ENCODE results near the gene PITX3. TPM values are rescaled to one million over a fixed set of nuclear protein-coding genes. Genes with fewer than 3 reads are reported as not detected.

PITX3 gene
- total and polyA plus RNA-seq, 9 of the 15 experiments (the other 6 are each of a cell fraction or from before 2014, with no cell fraction given) = 0.30 to 0.98 (median 0.95) TPM; not detected in 6

DNA sequence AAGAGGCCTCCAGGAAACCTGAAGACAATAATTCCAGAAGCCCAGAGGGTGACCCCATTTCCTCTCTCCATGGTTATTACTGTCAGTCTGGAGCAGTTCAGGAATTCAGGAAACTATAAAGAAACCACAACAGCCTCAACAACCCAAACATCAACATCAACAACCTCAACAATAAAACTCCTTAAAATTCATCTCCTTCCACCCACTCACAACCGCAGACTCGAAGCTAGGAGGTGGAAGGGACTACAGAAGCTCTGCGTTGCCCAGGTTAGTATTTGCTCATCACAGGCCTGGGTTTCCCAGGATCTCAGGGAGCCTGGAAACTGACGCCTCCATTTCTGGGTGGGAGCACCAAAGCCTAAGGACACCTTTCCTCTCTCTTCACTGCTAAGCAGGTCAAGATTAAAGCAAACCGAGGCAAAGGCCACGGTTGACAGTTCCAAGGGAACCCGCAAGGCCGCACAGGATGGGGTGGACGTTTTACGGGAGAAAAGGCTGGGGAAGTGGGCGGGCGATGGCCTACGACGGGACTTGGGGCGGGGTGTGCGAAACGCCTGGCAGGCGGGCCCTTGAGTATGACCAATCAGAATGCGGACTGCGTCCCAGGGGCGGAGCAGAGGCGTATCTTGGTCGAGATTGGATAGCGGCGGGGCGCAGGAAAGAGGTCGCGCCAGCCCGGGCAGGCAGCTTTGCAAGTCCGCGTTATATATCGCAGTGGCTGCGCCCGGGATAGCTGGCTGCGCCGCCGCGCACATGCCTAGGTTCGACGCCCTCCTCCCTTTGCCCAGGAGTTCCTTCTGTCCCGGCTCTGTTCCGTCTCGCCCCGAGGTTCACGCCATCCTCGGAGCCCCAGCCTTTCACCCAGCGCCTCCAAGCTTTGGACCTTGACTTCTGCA, 15.4 kb downstream of the PITX3 start, which contains the start of gene ELOVL3 (continued):
- TF ChIP-seq NONO (IDR thresholded peaks at IDR 0.05; ENCODE audit: low read depth in 2 of 2, low read length in 1 of 2) (no peak), LARP7 (IDR thresholded peaks at IDR 0.05) (no peak), STAG1 (CRISPR knock-in tag; IDR thresholded peaks at IDR 0.05; ENCODE audit: borderline replicate concordance) (no peak), EHMT2 (IDR thresholded peaks at IDR 0.05) (no peak), ZSCAN29 (IDR thresholded peaks at IDR 0.05) (no peak), FOXK2 (conservative IDR thresholded peaks at IDR 0.05 in 1 of 2, IDR thresholded peaks at IDR 0.05 in 1 of 2; ENCODE audit: low read depth in 2 of 2) (no peak), ZNF197 (CRISPR knock-in tag; IDR thresholded peaks at IDR 0.05; ENCODE audit: low read depth) (no peak), ZBTB1 (CRISPR knock-in tag; IDR thresholded peaks at IDR 0.05; ENCODE audit: borderline replicate concordance, low read depth) (no peak), L3MBTL2 (IDR thresholded peaks at IDR 0.05) (peak; percentile 100), ZNF146 (CRISPR knock-in tag; IDR thresholded peaks at IDR 0.05; ENCODE audit: unreplicated experiment) (no peak), SREBF2 (CRISPR knock-in tag; IDR thresholded peaks at IDR 0.05) (peak; percentile 93; the same call in 1 of the 2 replicates), RBBP5 (IDR thresholded peaks at IDR 0.05; ENCODE audit: borderline replicate concordance, insufficient read depth, low read length, poor library complexity, severe bottlenecking) (peak; percentile 50), HDAC1 (IDR thresholded peaks at IDR 0.05) (no peak), KHSRP (IDR thresholded peaks at IDR 0.05) (no peak), ZNF583 (CRISPR knock-in tag; IDR thresholded peaks at IDR 0.05) (no peak), MEF2A (IDR thresholded peaks at IDR 0.05; ENCODE audit: control insufficient read depth, low read depth, low read length) (no peak)
- TF ChIP-seq, protein P1, sequence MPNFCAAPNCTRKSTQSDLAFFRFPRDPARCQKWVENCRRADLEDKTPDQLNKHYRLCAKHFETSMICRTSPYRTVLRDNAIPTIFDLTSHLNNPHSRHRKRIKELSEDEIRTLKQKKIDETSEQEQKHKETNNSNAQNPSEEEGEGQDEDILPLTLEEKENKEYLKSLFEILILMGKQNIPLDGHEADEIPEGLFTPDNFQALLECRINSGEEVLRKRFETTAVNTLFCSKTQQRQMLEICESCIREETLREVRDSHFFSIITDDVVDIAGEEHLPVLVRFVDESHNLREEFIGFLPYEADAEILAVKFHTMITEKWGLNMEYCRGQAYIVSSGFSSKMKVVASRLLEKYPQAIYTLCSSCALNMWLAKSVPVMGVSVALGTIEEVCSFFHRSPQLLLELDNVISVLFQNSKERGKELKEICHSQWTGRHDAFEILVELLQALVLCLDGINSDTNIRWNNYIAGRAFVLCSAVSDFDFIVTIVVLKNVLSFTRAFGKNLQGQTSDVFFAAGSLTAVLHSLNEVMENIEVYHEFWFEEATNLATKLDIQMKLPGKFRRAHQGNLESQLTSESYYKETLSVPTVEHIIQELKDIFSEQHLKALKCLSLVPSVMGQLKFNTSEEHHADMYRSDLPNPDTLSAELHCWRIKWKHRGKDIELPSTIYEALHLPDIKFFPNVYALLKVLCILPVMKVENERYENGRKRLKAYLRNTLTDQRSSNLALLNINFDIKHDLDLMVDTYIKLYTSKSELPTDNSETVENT (CRISPR knock-in tag; IDR thresholded peaks at IDR 0.05) = no peak
- TF ChIP-seq, protein P2, sequence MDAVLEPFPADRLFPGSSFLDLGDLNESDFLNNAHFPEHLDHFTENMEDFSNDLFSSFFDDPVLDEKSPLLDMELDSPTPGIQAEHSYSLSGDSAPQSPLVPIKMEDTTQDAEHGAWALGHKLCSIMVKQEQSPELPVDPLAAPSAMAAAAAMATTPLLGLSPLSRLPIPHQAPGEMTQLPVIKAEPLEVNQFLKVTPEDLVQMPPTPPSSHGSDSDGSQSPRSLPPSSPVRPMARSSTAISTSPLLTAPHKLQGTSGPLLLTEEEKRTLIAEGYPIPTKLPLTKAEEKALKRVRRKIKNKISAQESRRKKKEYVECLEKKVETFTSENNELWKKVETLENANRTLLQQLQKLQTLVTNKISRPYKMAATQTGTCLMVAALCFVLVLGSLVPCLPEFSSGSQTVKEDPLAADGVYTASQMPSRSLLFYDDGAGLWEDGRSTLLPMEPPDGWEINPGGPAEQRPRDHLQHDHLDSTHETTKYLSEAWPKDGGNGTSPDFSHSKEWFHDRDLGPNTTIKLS (IDR thresholded peaks at IDR 0.05; ENCODE audit: borderline replicate concordance, low read depth) = peak; percentile 26; the same call in 1 of the 2 replicates
- TF ChIP-seq, protein P3, sequence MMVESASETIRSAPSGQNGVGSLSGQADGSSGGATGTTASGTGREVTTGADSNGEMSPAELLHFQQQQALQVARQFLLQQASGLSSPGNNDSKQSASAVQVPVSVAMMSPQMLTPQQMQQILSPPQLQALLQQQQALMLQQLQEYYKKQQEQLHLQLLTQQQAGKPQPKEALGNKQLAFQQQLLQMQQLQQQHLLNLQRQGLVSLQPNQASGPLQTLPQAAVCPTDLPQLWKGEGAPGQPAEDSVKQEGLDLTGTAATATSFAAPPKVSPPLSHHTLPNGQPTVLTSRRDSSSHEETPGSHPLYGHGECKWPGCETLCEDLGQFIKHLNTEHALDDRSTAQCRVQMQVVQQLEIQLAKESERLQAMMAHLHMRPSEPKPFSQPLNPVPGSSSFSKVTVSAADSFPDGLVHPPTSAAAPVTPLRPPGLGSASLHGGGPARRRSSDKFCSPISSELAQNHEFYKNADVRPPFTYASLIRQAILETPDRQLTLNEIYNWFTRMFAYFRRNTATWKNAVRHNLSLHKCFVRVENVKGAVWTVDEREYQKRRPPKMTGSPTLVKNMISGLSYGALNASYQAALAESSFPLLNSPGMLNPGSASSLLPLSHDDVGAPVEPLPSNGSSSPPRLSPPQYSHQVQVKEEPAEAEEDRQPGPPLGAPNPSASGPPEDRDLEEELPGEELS (CRISPR knock-in tag; IDR thresholded peaks at IDR 0.05; ENCODE audit: borderline replicate concordance) = no peak
- TF ChIP-seq, protein P4, sequence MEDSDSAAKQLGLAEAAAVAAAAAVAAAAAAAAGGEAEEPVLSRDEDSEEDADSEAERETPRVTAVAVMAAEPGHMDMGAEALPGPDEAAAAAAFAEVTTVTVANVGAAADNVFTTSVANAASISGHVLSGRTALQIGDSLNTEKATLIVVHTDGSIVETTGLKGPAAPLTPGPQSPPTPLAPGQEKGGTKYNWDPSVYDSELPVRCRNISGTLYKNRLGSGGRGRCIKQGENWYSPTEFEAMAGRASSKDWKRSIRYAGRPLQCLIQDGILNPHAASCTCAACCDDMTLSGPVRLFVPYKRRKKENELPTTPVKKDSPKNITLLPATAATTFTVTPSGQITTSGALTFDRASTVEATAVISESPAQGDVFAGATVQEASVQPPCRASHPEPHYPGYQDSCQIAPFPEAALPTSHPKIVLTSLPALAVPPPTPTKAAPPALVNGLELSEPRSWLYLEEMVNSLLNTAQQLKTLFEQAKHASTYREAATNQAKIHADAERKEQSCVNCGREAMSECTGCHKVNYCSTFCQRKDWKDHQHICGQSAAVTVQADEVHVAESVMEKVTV (CRISPR knock-in tag; IDR thresholded peaks at IDR 0.05) = no peak
